KOPT-K1 (cell line): ENCODE data around the gene TENM4.

ENCODE experiments used
- H3K27ac ChIP-seq: fragments of 200-600 bp; sonication (generic); 2 replicates; pipeline ENCODE4 v1.5.1; 2016; ENCODE audit warnings: antibody characterized with exemption, mild to moderate bottlenecking, low read depth, low read length; ENCODE audit not compliant: poor library complexity, severe bottlenecking
- H3K36me3 ChIP-seq: fragments of 200-600 bp; sonication (generic); 2 replicates; pipeline ENCODE4 v1.5.1; 2017; ENCODE audit warnings: antibody characterized with exemption, mild to moderate bottlenecking, low read length, moderate library complexity; ENCODE audit not compliant: insufficient read depth
- H3K9me3 ChIP-seq: fragments of 200-600 bp; sonication (generic); 2 replicates; pipeline ENCODE4 v1.5.1; 2017; ENCODE audit warnings: antibody characterized with exemption, low read length, mild to moderate bottlenecking; ENCODE audit not compliant: insufficient read depth, poor library complexity, severe bottlenecking

TENM4 gene

GRCh38 chr11:79417069-79417920 is 23.5 kb downstream of the TENM4 start:
- no peak overlapping the region for H3K27ac ChIP-seq

GRCh38 chr11:79415912-79416311 is 24.9 kb downstream of the TENM4 start:
- H3K27ac ChIP-seq, result no peak overlapping the region
- H3K9me3 ChIP-seq, result peaks cover 9% of the 10 kb centered on the region
- no peaks in the 10 kb centered on the region for H3K36me3 ChIP-seq

More at GRCh38 chr11:79417069-79417920, 23.5 kb downstream of the TENM4 start:
- no peaks in the 10 kb centered on the region for H3K36me3 ChIP-seq
- H3K9me3 ChIP-seq, result peaks cover 9% of the 10 kb centered on the region

- Histone ChIP-seq H3K27ac (no peak overlapping the region), H3K9me3 (peaks cover 9% of the 10 kb centered on the region), H3K36me3 (no peaks in the 10 kb centered on the region)
Observed at GRCh38 chr11:79415411-79415810, 25.4 kb downstream of the TENM4 start.

GRCh38 chr11:79414644-79415317 is 26.0 kb downstream of the TENM4 start:
- Histone ChIP-seq H3K36me3 (no peaks in the 10 kb centered on the region), H3K27ac (no peak overlapping the region), H3K9me3 (peaks cover 9% of the 10 kb centered on the region)

- no peak overlapping the region for H3K27ac ChIP-seq
- H3K9me3 ChIP-seq, result peaks cover 9% of the 10 kb centered on the region
- no peaks in the 10 kb centered on the region for H3K36me3 ChIP-seq
Observed at GRCh38 chr11:79414041-79414440, 26.8 kb downstream of the TENM4 start.

GRCh38 chr11:79413268-79413667 is 27.6 kb downstream of the TENM4 start:
- Histone ChIP-seq H3K36me3 (no peaks in the 10 kb centered on the region), H3K9me3 (peaks cover 9% of the 10 kb centered on the region), H3K27ac (no peak overlapping the region)

- peaks cover 9% of the 10 kb centered on the region for H3K9me3 ChIP-seq
- no peaks in the 10 kb centered on the region for H3K36me3 ChIP-seq
- no peak overlapping the region for H3K27ac ChIP-seq
Observed at GRCh38 chr11:79412761-79413160, 28.1 kb downstream of the TENM4 start.

- no peak overlapping the region for H3K27ac ChIP-seq
- H3K36me3 ChIP-seq, result no peaks in the 10 kb centered on the region
- no peaks in the 10 kb centered on the region for H3K9me3 ChIP-seq
Observed at GRCh38 chr11:79409330-79409729, 31.5 kb downstream of the TENM4 start.

GRCh38 chr11:79406376-79406775 is 34.5 kb downstream of the TENM4 start:
- Histone ChIP-seq H3K9me3 (no peaks in the 10 kb centered on the region), H3K27ac (no peak overlapping the region), H3K36me3 (no peaks in the 10 kb centered on the region)

GRCh38 chr11:79404806-79405205 is 36.0 kb downstream of the TENM4 start:
- Histone ChIP-seq H3K9me3 (no peaks in the 10 kb centered on the region), H3K27ac (no peak overlapping the region), H3K36me3 (no peaks in the 10 kb centered on the region)

- no peaks in the 10 kb centered on the region for H3K36me3 ChIP-seq
- H3K9me3 ChIP-seq, result no peaks in the 10 kb centered on the region
- H3K27ac ChIP-seq, result no peak overlapping the region
Observed at GRCh38 chr11:79404325-79404724, 36.5 kb downstream of the TENM4 start.

- H3K9me3 ChIP-seq, result no peaks in the 10 kb centered on the region
- H3K27ac ChIP-seq, result no peak overlapping the region
- no peaks in the 10 kb centered on the region for H3K36me3 ChIP-seq
Observed at GRCh38 chr11:79403839-79404238, 37.0 kb downstream of the TENM4 start.

GRCh38 chr11:79402912-79403311 is 37.9 kb downstream of the TENM4 start:
- no peak overlapping the region for H3K27ac ChIP-seq
- H3K9me3 ChIP-seq, result no peaks in the 10 kb centered on the region
- no peaks in the 10 kb centered on the region for H3K36me3 ChIP-seq

GRCh38 chr11:79400717-79401330 is 40.0 kb downstream of the TENM4 start:
- H3K9me3 ChIP-seq, result no peaks in the 10 kb centered on the region
- no peak overlapping the region for H3K27ac ChIP-seq
- no peaks in the 10 kb centered on the region for H3K36me3 ChIP-seq

GRCh38 chr11:79400206-79400605 is 40.6 kb downstream of the TENM4 start:
- Histone ChIP-seq H3K9me3 (no peaks in the 10 kb centered on the region), H3K27ac (no peak overlapping the region), H3K36me3 (no peaks in the 10 kb centered on the region)
